Mucosa of descending colon (tissue), 3 donors: Measurements from ENCODE around the gene MCM6. TPM values are rescaled to one million over a fixed set of nuclear protein-coding genes. Genes with fewer than 3 reads are reported as not detected.
"Not testable (repeated sequence)": the region's sequence is repeated elsewhere in the genome, so short reads cannot be mapped to it uniquely, and the experiment has no call there.

Experiments used
- ATAC-seq: fragments of 200-7000 bp; cut with Tn5 transposase; one replicate; pipeline ENCODE4 v1.9.1; 2020; ENCODE audit warnings: mild to moderate bottlenecking, moderate library complexity
- DNase-seq, 3 donors: peaks; one replicate each; pipeline ENCODE4 v3.0.0-alpha.2; 2020
- H3K36me3 ChIP-seq: fragments of 200-600 bp; one replicate; pipeline ENCODE4 v1.8.0; 2021; ENCODE audit warnings: low read depth, mild to moderate bottlenecking
- H3K4me1 ChIP-seq: fragments of 200-600 bp; one replicate; pipeline ENCODE4 v1.8.0; 2021; ENCODE audit warnings: low read depth, mild to moderate bottlenecking
- H3K4me3 ChIP-seq: fragments of 200-600 bp; one replicate; pipeline ENCODE4 v1.8.0; 2021; ENCODE audit warnings: mild to moderate bottlenecking
- H3K9me3 ChIP-seq: fragments of 200-600 bp; one replicate; pipeline ENCODE4 v1.8.0; 2021; ENCODE audit warnings: mild to moderate bottlenecking
- CTCF ChIP-seq: fragments of 200-600 bp; IDR thresholded peaks from one replicate; pipeline ENCODE4 v1.8.0; 2022; ENCODE audit warnings: antibody characterized with exemption, mild to moderate bottlenecking
- intact Hi-C, 2 donors: fragments of 100-400 bp; cut with DNase I in 1 of 2; cut with micrococcal nuclease in 1 of 2; formaldehyde crosslinking; loops; one replicate each; pipeline versions ENCODE4 v1.11.0 to v1.11.1; 2022; cut with DNase I, micrococcal nuclease
- total RNA-seq, 3 donors: library from RNA; stranded (reverse); fragmentation: NEBNext Ultra II Directional in 2 of 3; extraction: Animal tissue kit (Norgen Biotek cat#: 25700) in 2 of 3; gene quantifications; one replicate each; pipeline versions ENCODE4 v1.2.1 to v1.2.4, GENCODE V29; 2021 to 2023
- donor health status: DM: no; HTN: no; CAD: no; lungs with moderate emphysema.
- donor health status: DM: no; HTN: no; CAD: no.
- donor health status: DM: no; HTN: yes; CAD: no.

MCM6 gene
- total RNA-seq, 3 donors from 2014 or later: 8.4 to 19.8 (median 8.9) TPM

GRCh38 chr2:135898234-135898786 lies 22.1 kb upstream of the MCM6 start:
- H3K36me3 ChIP-seq: no peaks in the 10 kb centered on the region
- ATAC-seq: no peak
- H3K9me3 ChIP-seq: no peaks in the 10 kb centered on the region
- DNase-seq: no peak
- H3K4me3 ChIP-seq: no peak overlapping the region
- intact Hi-C loops: no loop called here
- no peaks in the 10 kb centered on the region for H3K4me1 ChIP-seq
- TF ChIP-seq CTCF: no peak

- no peak for TF ChIP-seq CTCF
- no peak for ATAC-seq
- intact Hi-C loops: no loop called here
- no peaks in the 10 kb centered on the region for H3K36me3 ChIP-seq
- H3K4me3 ChIP-seq: no peak overlapping the region
- no peaks in the 10 kb centered on the region for H3K4me1 ChIP-seq
- no peak for DNase-seq
- H3K9me3 ChIP-seq: no peaks in the 10 kb centered on the region
These were observed 18.7 kb upstream of the MCM6 start for GRCh38 chr2:135894930-135895329.

- ATAC-seq: no peak
- intact Hi-C loops: no loop called here
These were observed 17.1 kb upstream of the MCM6 start for GRCh38 chr2:135893374-135893794.

GRCh38 chr2:135890835-135891234 lies 14.6 kb upstream of the MCM6 start:
- no peak for TF ChIP-seq CTCF
- H3K4me3 ChIP-seq: no peak overlapping the region
- no peak for ATAC-seq
- H3K36me3 ChIP-seq: no peaks in the 10 kb centered on the region
- no peak for DNase-seq
- H3K4me1 ChIP-seq: no peaks in the 10 kb centered on the region
- intact Hi-C loops: no loop called here
- no peaks in the 10 kb centered on the region for H3K9me3 ChIP-seq

More at GRCh38 chr2:135893374-135893794, 17.1 kb upstream of the MCM6 start:
- H3K4me3 ChIP-seq: no peak overlapping the region
- H3K36me3 ChIP-seq: no peaks in the 10 kb centered on the region
- H3K9me3 ChIP-seq: no peaks in the 10 kb centered on the region
- DNase-seq: no peak
- no peak for TF ChIP-seq CTCF
- no peaks in the 10 kb centered on the region for H3K4me1 ChIP-seq

GRCh38 chr2:135890149-135890548 lies 13.9 kb upstream of the MCM6 start:
- no peak for DNase-seq

GRCh38 chr2:135888587-135888986 lies 12.3 kb upstream of the MCM6 start:
- H3K9me3 ChIP-seq, H3K4me1 ChIP-seq, intact Hi-C loops: not testable (repeated sequence)

More at GRCh38 chr2:135890149-135890548, 13.9 kb upstream of the MCM6 start:
- TF ChIP-seq CTCF: no peak
- intact Hi-C loops: no loop called here
- ATAC-seq: no peak
- Histone ChIP-seq H3K36me3 (no peaks in the 10 kb centered on the region), H3K4me1 (no peaks in the 10 kb centered on the region), H3K4me3 (no peak overlapping the region), H3K9me3 (no peaks in the 10 kb centered on the region)

More at GRCh38 chr2:135888587-135888986, 12.3 kb upstream of the MCM6 start:
- not testable (repeated sequence) for ATAC-seq, DNase-seq, H3K4me3 ChIP-seq, H3K36me3 ChIP-seq
